A549 treated with CORT108297 at 1 μM for 4 hours (cell line): ENCODE data around the gene GRIK4. TPM values are rescaled to one million over a fixed set of nuclear protein-coding genes. Genes with fewer than 3 reads are reported as not detected.

Experiments
- total RNA-seq: library from RNA; stranded (reverse); fragments of 200-300 nt; extraction: Qiagen RNA extraction; gene quantifications from 5 replicates; pipeline ENCODE4 v1.2.3, GENCODE V29; 2022

Gene GRIK4, protein sequence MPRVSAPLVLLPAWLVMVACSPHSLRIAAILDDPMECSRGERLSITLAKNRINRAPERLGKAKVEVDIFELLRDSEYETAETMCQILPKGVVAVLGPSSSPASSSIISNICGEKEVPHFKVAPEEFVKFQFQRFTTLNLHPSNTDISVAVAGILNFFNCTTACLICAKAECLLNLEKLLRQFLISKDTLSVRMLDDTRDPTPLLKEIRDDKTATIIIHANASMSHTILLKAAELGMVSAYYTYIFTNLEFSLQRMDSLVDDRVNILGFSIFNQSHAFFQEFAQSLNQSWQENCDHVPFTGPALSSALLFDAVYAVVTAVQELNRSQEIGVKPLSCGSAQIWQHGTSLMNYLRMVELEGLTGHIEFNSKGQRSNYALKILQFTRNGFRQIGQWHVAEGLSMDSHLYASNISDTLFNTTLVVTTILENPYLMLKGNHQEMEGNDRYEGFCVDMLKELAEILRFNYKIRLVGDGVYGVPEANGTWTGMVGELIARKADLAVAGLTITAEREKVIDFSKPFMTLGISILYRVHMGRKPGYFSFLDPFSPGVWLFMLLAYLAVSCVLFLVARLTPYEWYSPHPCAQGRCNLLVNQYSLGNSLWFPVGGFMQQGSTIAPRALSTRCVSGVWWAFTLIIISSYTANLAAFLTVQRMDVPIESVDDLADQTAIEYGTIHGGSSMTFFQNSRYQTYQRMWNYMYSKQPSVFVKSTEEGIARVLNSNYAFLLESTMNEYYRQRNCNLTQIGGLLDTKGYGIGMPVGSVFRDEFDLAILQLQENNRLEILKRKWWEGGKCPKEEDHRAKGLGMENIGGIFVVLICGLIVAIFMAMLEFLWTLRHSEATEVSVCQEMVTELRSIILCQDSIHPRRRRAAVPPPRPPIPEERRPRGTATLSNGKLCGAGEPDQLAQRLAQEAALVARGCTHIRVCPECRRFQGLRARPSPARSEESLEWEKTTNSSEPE
- 0.02 to 0.03 TPM in 2 of 5 replicates, not detected in the others for total RNA-seq

DNA sequence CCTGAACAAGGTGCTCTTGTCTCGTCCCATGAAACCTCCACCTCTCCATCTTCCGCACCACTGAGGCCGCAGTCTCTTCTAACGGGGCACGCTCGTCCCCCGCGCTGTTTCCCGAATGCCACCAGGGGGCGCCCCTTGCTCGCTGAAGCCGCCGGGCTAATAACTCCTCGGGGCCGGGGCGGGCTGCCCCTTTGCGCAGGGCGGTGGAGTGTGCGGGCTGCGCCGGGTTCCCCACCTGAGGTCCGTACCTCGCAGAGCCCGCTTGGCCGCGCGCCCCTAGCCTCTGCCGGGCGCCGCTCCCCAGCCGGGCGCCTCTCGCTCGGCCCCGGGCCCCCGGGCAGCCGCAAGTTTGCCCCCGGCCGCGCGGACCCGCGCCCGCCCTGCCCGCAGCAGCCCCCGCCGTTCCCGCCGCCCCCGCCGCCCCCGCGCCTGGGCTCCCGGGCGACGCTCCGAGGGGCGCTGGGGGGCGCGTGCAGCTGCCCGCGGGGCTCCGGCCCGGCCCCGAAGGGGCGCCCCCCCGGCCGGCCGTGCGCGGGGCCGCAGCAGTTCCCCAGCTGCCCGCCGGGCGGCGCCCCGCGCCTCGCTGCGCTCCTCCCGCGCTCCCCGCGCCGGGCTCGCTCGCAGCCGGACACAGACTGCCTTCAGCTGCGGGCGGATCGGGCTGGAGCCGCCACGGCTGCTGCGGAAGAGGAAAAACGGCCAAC lies at the start of gene GRIK4:
Gene GRIK4 (plus strand): TSS at position 633 of the 704 bp plus-strand sequence. CDS start 148,571 bp downstream, outside the sequence.

DNA sequence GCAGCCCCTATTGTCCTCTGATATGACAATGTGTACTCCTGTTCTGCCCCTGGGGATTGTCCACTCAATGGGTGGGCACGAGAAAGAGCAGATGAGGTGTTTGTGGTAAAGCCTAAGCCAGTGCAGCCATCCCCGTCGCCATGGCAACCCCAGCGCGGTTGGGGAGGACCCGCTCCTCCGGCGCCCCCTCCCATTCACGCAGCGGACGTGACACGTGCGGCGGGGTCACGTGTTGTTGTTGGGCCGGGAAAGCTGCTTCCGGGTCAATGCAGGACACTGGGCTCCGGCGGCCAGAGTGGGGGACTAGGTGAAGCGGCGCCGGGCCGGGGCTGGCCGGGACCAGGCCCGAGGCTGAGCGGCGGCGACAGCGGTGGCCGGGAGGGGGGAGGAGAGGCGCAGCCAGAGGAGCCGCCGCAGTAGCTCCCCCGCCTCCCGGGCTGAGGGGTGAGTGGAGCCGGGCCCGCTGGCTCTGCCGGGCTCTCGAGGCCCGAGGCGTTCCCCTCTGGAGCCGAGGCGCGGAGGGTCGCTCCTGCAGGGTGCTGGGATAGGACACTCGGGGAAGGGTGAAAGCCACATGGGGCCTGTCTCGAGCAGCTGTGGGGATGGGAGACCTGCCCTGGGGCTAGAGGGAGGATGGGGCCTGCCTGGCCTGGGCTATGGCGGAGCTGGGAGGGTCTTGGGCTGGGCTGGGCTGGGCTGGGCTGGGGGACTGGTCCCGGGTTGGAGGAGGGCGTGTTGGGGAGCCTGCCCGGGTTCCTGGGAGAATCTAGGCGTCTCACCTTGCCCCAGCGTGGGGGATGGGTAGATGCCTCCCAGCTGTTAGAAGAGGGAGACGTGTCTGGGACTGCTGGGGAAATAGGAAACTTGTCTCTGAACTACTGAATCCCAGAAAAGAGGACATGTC lies 512.6 kb downstream of the GRIK4 start, which contains the start of gene TBCEL:
Gene TBCEL (plus strand): TSS at position 255 of the 904 bp plus-strand sequence. CDS start 21,589 bp downstream, outside the sequence.

Other genes with a start within 250 kb of the GRIK4 start
- gene TLCD5, start 186.4 kb upstream of the GRIK4 start, total RNA-seq, result 5.1 to 8.7 TPM (median 7.2 TPM) in 5 replicates
- 11.5 to 17.1 TPM (median 15.4 TPM) in 5 replicates for gene ARHGEF12, start 175.3 kb upstream of the GRIK4 start, total RNA-seq